ENCODE data around the gene ALKAL2.

DNA sequence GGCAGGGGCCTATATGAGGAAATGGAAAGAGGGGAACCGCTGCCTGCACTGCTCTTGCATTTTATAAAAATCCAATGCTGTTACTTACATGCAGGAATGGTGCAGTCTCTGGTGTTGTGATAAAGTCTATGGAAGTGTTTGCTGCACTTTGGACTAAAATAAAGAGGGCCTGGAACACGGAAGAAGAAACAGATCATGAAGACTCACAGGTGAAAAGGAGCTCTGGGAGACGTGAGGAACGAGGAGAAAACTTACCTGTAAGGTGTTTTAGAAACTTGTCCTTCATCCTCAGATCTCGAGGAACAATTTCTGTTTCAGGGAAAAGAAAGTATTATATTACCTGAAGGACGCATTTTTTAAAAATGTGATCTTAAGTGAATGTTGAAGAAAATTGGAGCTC lies 1.9 kb downstream of the ALKAL2 start:
- TF ChIP-seq CTCF (IDR thresholded peaks at IDR 0.05; ENCODE audit: insufficient read depth, low read depth, low read length) = no peak
- TF ChIP-seq EZH2 (IDR thresholded peaks at IDR 0.05; ENCODE audit: insufficient read depth, low read length) = no peak

All from astrocyte (in vitro differentiated cells and primary cell).